Stimulated activated CD4-positive, alpha-beta T cell treated with anti-CD3 and anti-CD28 coated beads, Interleukin-15, amount 100 ng/mL, for 48 hours (primary cell): ENCODE data around the gene NIPAL1.

Experiments used
- DNase-seq, 2 donors: peaks; one replicate each; pipeline ENCODE4 v3.0.0-alpha.2; 2020; ENCODE audit warnings: low read depth in 2 of 2

Gene NIPAL1

GRCh38 chr4:48025005-48025404, 8.4 kb downstream of the NIPAL1 start:
- DNase-seq: no peak

- no peak for DNase-seq
Observed at GRCh38 chr4:48027653-48028052, 11.1 kb downstream of the NIPAL1 start.

GRCh38 chr4:48028696-48029095, 12.1 kb downstream of the NIPAL1 start:
- no peak for DNase-seq

GRCh38 chr4:48030470-48030869, 13.9 kb downstream of the NIPAL1 start:
- DNase-seq: no peak

GRCh38 chr4:48031802-48032525, 15.4 kb downstream of the NIPAL1 start:
- no peak for DNase-seq

GRCh38 chr4:48032721-48033120, 16.1 kb downstream of the NIPAL1 start:
- no peak for DNase-seq

GRCh38 chr4:48033412-48033811, 16.8 kb downstream of the NIPAL1 start:
- no peak for DNase-seq

GRCh38 chr4:48033825-48034413, 17.3 kb downstream of the NIPAL1 start:
- peak; percentile 31 to 59 for DNase-seq

GRCh38 chr4:48035952-48036351, 19.4 kb downstream of the NIPAL1 start:
- DNase-seq: no peak

GRCh38 chr4:48037117-48037462, 20.5 kb downstream of the NIPAL1 start:
- no peak for DNase-seq

GRCh38 chr4:48038666-48039065, 22.1 kb downstream of the NIPAL1 start:
- DNase-seq: no peak

- no peak for DNase-seq
Observed at GRCh38 chr4:48039561-48039960, 23.0 kb downstream of the NIPAL1 start.

- peak in 1 of 2 donors; percentile 27 for DNase-seq
Observed at GRCh38 chr4:48041535-48042137, 25.1 kb downstream of the NIPAL1 start.

GRCh38 chr4:48042979-48043461, 26.4 kb downstream of the NIPAL1 start:
- no peak for DNase-seq

GRCh38 chr4:48043504-48043903, 26.9 kb downstream of the NIPAL1 start:
- DNase-seq: no peak

- no peak for DNase-seq
Observed at GRCh38 chr4:48044298-48044697, 27.7 kb downstream of the NIPAL1 start.

GRCh38 chr4:48046059-48046458, 29.5 kb downstream of the NIPAL1 start:
- no peak for DNase-seq

GRCh38 chr4:48047421-48047844, 30.9 kb downstream of the NIPAL1 start:
- peak; percentile 65 to 71 for DNase-seq

- DNase-seq: no peak
Observed at GRCh38 chr4:48047896-48048295, 31.3 kb downstream of the NIPAL1 start.

GRCh38 chr4:48049483-48049882, 32.9 kb downstream of the NIPAL1 start:
- no peak for DNase-seq

GRCh38 chr4:48051078-48051477, 34.5 kb downstream of the NIPAL1 start:
- DNase-seq: no peak

- DNase-seq: no peak
Observed at GRCh38 chr4:48058617-48059530, 42.3 kb downstream of the NIPAL1 start.
